ENCODE measurements around the gene ANKRD11. TPM values are rescaled to one million over a fixed set of nuclear protein-coding genes. Genes with fewer than 3 reads are reported as not detected.

ANKRD11 gene
- total RNA-seq, 4 donors from 2014 or later, result 75.6 to 183 (median 108) TPM

DNA sequence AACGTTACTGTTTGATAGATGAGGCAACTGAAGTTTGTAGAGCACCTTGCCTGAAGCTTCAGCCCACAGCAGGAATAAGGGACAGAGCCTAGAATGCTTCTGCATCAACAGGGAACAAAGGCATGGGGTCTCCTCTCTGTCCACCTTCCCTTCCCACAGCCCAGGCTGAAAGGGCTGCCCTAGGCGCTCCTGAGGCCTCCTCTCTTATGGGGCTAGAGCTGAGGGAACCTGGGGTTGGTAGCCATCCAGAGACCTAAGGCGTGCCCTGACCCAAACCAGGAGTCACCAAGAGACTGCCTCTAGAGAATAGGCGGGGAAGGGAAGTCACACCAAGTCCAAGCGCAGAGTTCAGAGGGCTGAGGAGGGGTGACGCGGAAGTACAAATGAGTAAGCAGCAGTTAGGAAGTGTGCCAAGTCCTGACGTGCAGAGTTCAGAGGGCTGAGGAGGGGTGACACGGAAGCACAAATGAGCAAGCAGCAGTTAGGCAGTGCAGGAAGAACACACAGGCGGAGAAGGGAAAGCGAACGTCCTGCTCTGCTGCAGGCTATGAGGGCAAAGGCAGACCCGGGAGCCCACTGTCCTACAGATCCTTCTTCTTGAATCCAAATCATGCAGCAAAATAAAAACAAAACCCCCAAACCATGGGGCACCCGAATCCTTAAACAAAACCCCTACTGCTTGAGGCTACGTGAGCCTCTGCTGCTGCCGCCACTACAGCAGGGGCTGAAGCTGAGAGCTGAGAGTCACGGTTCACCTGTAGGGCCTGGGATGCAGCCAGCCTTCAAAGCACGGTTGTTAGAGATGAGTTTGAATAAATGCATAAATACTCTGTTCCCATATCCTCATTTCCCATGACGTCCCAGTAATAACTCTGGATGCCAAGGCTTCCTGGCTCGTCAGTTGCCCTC lies 15.1 kb upstream of the ANKRD11 start:
- no peak for TF ChIP-seq POLR2A (IDR thresholded peaks at IDR 0.05)
- TF ChIP-seq, protein P1, sequence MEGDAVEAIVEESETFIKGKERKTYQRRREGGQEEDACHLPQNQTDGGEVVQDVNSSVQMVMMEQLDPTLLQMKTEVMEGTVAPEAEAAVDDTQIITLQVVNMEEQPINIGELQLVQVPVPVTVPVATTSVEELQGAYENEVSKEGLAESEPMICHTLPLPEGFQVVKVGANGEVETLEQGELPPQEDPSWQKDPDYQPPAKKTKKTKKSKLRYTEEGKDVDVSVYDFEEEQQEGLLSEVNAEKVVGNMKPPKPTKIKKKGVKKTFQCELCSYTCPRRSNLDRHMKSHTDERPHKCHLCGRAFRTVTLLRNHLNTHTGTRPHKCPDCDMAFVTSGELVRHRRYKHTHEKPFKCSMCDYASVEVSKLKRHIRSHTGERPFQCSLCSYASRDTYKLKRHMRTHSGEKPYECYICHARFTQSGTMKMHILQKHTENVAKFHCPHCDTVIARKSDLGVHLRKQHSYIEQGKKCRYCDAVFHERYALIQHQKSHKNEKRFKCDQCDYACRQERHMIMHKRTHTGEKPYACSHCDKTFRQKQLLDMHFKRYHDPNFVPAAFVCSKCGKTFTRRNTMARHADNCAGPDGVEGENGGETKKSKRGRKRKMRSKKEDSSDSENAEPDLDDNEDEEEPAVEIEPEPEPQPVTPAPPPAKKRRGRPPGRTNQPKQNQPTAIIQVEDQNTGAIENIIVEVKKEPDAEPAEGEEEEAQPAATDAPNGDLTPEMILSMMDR (IDR thresholded peaks at IDR 0.05), result peak in 1 of 3 donors; percentile 55
- DNase-seq (ENCODE audit: low spot score in 2 of 2), result peak; percentile 90 to 97
- WGBS, 2 donors, result 27 to 33% methylated on average over 20 of the region's 20 CpGs
- H3K4me3 ChIP-seq (ENCODE audit: low read depth, poor library complexity, severe bottlenecking), result no peak overlapping the region
- intact Hi-C loops (cut with DNase I; ENCODE audit: low total_unique reads), result no loop called here

DNA sequence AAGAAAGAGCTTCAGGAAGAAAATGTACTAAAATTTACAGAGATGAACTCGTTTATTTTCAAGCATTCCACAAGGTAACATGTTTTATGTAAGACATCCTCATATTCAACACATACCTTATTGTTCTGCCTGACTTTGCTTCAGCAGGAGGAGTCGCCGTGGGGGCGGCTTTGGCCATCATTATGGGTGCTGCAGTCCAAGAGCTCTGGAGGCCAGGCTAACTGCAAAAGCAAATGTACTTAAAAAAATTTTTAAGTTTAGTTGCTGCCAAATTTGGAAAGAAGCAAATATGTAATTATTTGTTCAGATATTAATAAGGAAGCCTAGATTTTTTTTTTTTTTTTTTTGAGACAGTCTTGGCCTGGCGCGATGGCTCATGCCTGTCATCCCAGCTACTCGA lies 13.7 kb upstream of the ANKRD11 start:
- H3K4me3 ChIP-seq (ENCODE audit: low read depth, poor library complexity, severe bottlenecking), result no peak overlapping the region
- DNase-seq (ENCODE audit: low spot score in 2 of 2), result no peak
- no peak for TF ChIP-seq POLR2A (IDR thresholded peaks at IDR 0.05)
- TF ChIP-seq, protein P1 (IDR thresholded peaks at IDR 0.05), result no peak
- WGBS, 2 donors, result 65 to 84% methylated on average over 7 of the region's 7 CpGs
- intact Hi-C loops (cut with DNase I; ENCODE audit: low total_unique reads), result no loop called here

DNA sequence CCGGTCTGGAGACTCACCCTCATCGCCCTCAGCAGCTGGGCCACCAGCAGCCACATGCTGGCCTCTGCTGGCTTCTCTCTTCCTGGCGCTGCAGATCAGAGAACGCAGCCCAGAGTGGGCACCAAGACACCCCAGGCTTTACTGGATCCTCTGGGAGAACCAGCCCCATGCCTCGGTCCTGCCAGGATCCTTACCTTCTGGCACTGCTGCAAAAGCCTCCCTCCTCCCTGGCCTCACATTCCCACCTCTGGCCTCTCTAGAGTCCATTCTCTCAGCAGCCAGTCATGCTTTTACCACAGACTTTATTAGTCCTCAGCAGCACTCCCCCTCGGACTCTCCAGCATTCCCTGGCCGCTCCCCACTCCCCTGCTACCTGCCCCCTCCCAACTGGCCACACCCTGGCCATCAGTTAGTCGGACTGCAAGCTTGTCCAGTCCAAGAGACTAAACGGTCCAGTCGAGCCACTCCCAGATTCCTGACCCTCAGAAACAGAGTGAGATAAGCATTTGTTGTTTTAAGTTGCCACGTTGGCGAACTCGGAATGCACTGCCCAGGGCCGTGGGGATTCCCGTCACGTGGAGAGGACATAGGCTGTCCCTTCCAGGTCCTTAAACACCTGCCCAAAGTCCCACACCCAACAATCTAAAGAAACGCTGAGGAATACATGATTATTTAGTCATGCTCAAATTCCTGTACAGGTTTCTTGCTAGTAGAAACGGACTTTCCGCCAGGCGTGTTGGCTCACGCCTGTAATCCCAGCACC lies 11.9 kb upstream of the ANKRD11 start:
- no peak for DNase-seq (ENCODE audit: low spot score in 2 of 2)
- no peak for TF ChIP-seq POLR2A (IDR thresholded peaks at IDR 0.05)
- TF ChIP-seq, protein P1 (IDR thresholded peaks at IDR 0.05), result no peak
- intact Hi-C loops (cut with DNase I; ENCODE audit: low total_unique reads), result no loop called here
- WGBS, 2 donors, result 41 to 50% methylated on average over 21 of the region's 21 CpGs
- no peak overlapping the region for H3K4me3 ChIP-seq (ENCODE audit: low read depth, poor library complexity, severe bottlenecking)

DNA sequence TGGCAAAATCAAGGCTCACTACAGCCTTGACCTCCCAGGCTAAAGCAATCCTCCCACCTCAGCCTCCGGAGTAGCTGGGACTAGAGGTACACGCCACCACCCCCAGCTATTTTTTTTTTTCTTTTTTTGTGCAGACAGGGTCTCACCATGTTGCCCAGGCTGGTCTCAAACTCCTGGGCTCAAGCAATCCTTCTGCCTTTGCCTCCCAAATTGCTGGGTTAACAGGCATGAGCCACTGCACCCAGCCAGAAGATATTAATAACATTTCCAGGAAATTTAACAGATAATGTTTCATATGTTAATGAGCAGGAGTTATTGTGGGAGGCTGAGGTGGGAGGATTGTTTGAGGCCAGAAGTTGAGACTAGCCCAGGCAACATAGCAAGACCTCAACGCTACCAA lies 9.4 kb upstream of the ANKRD11 start:
- no peak for DNase-seq (ENCODE audit: low spot score in 2 of 2)
- intact Hi-C loops (cut with DNase I; ENCODE audit: low total_unique reads), result no loop called here
- whole genome bisulfite sequencing, 2 donors, result 95% methylated on average over 3 of the region's 3 CpGs
- no peak for TF ChIP-seq POLR2A (IDR thresholded peaks at IDR 0.05)
- TF ChIP-seq, protein P1 (IDR thresholded peaks at IDR 0.05), result no peak
- no peak overlapping the region for H3K4me3 ChIP-seq (ENCODE audit: low read depth, poor library complexity, severe bottlenecking)

DNA sequence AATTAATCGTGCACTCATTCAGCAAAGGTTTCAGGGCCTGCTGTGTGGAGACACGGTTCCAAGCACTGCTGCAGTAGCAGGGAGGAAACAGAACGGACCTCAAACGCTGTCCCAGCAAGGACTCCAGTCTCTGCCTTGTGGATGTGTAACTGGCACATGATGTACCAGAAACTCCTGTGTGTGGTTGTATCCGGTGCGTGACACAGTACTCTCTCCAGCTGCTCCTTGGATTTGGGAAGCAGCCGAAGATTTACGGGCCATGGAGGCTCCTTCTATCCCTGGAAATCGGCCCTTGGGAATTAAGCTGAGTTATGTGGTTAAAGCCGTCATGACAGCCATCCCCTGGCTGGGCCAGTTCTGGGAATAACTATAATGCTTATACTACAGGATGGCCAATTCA lies 8.5 kb upstream of the ANKRD11 start:
- H3K4me3 ChIP-seq (ENCODE audit: low read depth, poor library complexity, severe bottlenecking), result no peak overlapping the region
- TF ChIP-seq, protein P1 (IDR thresholded peaks at IDR 0.05), result no peak
- TF ChIP-seq POLR2A (IDR thresholded peaks at IDR 0.05), result no peak
- intact Hi-C loops (cut with DNase I; ENCODE audit: low total_unique reads), result no loop called here
- WGBS, 2 donors, result 73 to 85% methylated on average over 10 of the region's 10 CpGs
- no peak for DNase-seq (ENCODE audit: low spot score in 2 of 2)
